Cerebellar nuclear complex (tissue), 1 donor: ENCODE data around the gene ARHGEF28.

Experiments used
- DNase-seq, 2 experiments: peaks; one replicate each; lab custom pipeline; 2025; lab: John Stamatoyannopoulos, UW

Gene ARHGEF28

DNA sequence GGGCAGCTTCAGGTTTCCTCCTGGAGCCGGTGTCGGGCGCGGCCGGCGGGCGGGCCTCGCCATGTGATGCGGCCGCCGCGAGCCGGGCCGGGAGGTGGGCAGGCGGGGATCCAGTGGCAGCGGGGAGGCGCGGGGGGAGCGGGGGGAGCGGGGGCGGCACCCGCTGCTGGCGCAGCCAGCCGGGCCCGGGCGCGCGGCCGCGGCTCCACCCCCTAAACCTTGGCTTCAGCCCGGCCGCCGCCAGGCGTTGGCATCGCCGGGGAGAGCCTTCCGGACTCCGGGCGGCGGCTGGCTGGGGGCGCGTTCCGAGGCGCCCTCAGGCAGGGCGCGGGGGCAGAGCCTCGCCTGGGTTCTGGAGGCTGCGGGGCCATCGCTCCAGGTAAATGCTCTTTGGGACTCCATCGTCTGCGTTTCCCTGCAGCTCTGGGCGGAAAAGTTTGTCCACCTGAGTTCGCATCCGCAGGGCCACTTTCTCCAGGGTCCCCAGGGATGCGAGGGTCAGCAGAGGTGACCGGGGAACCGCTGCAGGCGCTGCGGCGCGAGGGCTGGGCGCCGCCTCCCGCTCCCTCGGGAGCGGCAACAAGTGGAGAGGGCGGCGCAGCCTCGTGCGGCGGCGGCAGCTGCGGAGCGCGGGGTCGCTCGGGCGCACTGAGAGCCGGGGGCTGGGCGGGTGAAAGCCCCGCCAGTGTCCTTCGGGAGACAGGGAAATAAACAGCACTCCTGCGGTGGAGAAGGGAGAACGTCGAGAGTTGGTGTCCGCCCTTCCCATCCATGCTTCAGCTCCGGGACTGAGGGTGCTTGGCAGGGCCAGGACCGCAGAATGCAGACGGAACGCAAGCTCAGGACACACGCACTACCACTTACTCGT, at the start of gene ARHGEF28:
Gene ARHGEF28, plus strand, starts transcription at position 253 of the 868 bp plus-strand sequence. CDS start 58,656 bp downstream, outside the sequence.
- DNase-seq, result no peak

GRCh38 chr5:73582285-73583145, 43.5 kb upstream of the ARHGEF28 start:
- no peak for DNase-seq

- no peak for DNase-seq
These were observed 38.1 kb upstream of the ARHGEF28 start for GRCh38 chr5:73587923-73588322.

DNA sequence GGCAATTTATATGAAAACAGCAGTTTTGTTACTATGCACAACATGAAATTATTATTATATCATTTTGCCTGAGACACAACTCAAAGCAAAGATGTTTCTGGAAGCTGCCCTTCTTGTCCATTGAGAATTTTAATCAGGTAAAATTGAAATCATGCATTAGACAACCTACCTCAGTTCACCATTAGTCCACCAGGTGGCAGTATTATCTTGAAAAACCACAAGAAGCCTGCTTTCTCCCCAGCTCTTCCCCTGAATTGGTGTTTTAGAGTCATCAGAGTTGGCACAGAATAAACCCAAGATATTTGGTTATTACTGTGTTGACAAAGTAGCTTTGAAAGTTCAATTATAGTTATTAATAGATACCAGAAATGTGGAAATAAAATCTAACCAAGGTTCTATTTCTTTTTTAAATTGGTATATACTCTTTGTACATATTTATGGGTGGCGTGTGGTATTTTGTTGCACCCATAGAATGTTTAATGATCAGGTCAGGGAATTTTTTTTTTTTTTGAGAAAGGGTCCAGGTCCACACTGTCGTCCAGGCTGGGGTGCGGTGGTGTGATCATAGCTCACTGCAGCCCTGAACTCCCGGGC, 34.8 kb upstream of the ARHGEF28 start:
- DNase-seq, result no peak

GRCh38 chr5:73591698-73592501, 34.1 kb upstream of the ARHGEF28 start:
- DNase-seq, result no peak

DNA sequence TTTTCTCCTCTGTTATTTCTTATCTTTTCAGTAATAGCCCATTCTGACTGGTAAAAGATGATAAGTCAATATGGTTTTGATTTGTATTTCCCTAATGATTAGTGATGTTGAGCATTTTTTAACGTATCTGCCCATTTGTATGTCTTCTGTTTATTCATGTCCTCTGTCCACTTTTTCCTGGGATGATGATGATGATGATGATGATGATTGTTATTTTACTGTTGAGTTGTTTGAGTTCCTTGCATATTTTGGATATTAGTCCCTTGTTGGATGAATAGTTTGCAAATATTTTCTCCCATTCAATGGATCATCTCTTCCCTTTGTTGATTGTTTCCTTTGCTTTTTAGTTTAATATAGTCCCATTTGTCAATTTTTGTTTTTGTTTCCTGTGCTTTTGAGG, 33.4 kb upstream of the ARHGEF28 start:
- DNase-seq, result no peak

- no peak for DNase-seq
These were observed 29.2 kb upstream of the ARHGEF28 start for GRCh38 chr5:73596705-73597328.

DNA sequence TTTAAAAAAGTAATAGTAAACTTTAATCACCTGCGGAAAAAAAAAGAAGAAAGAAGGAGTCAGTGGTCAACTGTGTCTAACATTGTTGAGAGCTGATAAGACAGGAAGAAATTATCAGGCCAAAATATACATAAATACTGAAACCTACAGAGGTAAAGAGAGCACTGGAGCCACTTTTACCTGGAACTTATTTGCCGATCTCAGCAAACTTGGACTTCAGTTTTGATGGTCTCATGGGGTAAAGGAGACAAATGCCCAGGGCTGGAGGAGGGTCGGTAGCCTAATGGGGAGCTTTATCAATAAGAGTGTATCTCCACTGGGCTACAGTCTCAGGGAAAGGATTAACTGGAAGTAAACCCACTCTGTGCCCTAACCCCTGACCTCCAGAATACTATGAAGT, 26.6 kb upstream of the ARHGEF28 start:
- no peak for DNase-seq

GRCh38 chr5:73603998-73604397, 22.0 kb upstream of the ARHGEF28 start:
- DNase-seq, result no peak

DNA sequence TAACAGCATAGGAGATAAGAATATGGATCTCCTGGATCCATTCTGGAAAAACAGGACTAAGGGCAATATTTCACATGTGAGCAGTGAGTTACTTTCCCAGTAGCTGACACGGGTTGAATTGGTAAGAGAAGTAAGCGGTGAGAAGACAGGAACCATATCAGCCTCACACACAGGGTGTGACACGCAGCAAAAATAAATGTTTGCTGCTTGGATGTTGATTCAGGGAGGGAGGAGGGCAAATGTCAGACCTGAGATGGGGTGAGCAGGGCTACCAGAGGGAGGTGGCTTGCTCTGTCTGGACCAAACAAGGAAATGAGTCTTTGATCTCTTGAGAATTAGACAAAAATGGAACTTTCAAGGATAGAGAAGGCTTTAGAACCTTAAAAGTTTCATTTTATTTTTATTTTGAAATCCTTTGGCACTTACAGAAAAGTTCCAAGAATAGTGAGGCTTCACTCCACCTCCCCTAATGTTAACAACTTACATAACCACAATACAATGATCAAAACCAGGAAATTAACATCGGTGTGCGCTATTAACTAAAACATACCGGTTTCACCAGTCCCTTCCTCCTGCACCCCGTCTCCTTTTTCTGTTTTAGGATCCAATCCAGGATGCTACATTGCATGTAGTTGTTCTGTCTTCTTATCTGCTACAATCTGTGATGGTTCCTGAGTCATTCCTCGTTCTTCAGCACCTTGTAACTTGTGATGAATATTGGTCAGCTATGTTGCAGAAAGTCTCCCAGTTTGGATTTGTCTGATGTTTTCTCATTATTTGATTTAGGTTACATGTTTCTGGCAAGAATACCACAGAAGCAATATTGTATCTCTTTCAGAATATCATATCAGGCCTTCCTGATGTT, 20.5 kb upstream of the ARHGEF28 start:
- DNase-seq, result no peak

DNA sequence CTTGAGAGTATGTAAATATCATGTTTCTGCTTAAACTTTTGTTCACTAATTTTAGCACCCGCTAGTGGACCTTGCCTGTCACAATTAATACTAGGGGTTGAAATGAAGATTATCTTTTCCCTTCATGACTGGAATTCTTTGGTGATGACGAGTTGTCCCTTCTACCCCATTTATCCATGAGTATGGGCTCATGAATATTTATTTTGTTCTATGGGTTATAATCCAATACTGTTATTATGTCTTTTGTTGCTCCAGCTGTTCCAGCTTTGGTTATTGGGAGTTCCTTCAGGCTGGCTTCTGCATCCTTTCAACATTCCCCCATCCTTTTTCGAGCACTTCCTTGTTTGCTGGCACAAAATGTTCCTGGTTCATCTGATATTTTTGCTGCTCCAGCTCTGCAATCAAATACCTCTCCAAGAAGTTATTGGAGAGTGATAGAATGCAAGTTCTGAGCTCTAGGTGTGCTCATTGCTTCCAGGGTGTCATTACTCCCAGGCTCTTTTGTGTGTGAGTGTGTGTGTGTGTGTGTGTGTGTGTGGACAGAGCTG, 19.7 kb upstream of the ARHGEF28 start:
- no peak for DNase-seq

- DNase-seq, result no peak
These were observed 18.8 kb upstream of the ARHGEF28 start for GRCh38 chr5:73607228-73607627.

DNA sequence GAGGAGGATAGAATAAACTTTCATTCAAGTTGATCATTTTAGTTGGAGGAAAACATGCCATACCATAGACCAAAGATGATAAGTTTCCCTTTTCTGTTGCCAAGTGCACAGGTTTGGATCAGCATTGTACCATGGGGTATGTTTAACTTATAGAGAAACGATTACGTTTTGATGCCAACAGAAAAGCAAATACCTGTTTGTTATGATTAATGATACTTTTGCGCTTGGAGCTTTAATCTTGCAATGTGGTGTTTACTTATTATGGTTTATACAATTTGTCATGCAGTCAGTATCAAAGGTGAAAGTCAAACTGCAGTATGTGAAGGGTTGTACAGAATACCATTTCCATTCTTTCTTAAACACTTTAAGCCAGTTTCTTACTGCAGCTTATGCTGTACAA, 13.2 kb upstream of the ARHGEF28 start:
- DNase-seq, result no peak

GRCh38 chr5:73615085-73615484, 10.9 kb upstream of the ARHGEF28 start:
- DNase-seq, result no peak

DNA sequence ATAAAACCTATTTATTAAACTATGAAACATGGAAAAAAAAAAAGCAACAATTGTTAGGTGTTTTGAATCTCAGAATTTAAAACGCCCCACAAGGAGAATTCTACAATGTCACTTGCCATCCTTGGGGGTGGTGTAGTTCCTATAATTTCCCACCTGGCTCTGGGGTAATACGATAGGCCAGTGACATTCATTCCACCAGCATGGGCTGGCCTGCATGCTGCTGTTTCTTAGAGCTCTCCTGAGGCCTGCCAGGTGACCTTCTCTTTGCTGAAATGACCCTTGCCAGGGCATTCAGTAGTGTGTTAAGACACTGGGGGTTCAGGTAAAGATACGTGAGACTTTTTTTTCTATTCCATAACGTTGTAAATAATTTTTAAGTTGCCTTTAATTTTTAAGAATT, 10.0 kb upstream of the ARHGEF28 start:
- DNase-seq, result no peak

DNA sequence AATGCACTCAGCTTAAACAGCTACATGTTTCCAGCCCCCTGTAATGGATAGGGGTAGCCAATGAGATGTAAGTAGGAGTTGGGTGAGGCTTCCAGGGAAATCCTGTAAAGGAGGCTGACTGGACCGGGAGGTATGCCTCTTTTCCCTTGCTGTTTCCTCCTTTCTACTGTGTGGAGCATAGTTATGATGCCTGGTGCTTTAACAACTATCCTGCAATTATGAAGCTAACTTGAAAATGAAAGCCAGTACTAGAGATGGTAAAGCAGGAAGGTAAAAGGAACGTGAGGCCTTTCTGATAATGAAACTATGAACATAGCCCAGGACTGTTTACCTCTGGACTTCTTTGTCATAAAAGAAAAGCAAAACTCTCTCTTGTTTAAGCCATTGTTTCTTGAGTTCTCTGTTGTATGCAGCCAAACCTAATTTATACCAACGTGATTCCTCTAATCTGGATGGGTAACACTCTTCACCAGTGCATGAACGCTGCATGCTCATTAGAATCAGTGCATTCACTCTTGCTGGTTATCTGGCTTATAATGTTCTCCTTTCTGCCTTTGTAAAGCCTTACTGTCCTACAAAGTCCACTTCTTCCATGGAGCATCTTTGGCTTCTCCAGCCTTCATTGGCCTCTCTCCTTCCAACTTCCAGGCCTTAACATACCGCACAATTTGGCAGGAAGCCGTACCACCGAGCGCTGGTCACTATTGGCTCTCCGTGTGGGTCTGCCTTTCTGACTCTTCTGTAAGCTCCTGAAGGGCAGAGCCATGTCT, 8.3 kb upstream of the ARHGEF28 start:
- DNase-seq, result no peak

DNA sequence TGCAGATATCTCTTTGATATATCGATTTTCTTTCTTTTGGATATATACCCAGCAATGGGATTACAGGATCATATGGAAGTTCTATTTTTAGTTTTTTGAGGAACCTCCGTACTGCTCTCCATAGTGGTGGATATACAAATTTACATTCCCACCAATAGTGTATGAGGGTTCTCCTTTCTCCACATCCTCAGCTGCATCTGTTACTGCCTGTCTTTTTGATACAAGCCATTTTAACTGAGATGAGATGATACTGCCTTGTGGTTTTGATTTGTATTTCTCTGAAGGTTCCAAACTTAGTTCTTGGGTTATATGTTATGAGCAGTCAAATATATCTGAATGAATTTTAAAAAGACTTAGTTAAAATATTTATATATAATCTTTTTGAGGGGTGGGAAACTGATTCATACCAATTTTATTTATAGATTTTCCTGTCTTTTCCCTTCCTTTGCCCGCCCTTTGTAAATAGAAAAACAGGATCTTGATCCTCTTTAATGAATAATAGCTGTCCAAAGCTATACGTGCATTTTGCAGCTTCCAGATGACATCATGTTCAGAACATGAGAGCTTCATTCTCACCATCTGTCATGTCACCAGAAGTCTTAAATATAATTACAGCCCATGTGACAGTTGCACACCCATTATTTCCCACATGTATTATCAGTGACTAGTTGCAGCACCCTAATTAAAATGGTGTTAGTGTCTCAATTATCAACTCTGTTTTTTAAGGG, 6.2 kb upstream of the ARHGEF28 start:
- no peak for DNase-seq

DNA sequence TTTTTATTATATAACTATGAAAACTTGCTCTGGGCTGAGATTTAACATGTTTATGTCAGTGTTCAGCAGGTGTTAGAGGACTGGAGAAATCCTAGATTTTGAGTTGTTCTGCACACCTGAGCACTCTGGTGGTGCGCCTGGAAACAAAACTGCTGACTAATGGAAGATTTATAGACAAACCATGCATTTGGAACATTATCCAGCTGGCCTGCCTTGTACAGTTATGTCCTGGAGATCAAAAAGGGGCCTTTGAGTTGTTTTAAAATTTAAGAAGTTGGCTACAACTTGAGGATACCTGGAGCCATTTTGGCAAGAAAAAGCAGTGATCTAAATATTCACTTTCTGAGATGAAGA, 5.7 kb upstream of the ARHGEF28 start:
- no peak for DNase-seq

DNA sequence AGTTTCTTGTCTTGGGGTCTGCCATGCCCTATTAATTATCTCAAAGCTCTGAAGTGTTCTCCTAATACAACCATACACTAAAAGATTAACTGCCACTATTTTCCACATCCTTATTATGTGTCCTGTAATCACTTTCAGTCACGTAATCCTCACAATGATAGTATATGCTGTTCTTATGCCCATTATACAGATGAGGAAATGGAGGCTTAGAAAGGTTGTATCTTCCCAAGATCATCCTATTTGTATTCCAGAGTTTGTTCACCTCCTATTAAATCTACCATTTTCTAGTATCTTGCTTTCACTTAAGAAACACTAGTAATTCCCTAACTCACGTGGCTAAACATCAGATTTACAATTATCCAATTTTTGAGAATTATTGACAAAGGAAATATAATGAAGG, 2.9 kb upstream of the ARHGEF28 start:
- DNase-seq, result no peak
